ENCODE measurements around the gene HMGN3.

- TF ChIP-seq CTCF (conservative IDR thresholded peaks at IDR 0.05 in 1 of 2, IDR thresholded peaks at IDR 0.05 in 1 of 2; ENCODE audit: low read depth in 1 of 2, low read length in 2 of 2) (no peak), EZH2 (IDR thresholded peaks at IDR 0.05; ENCODE audit: low read length, missing control alignments) (no peak)
Observed at GRCh38 chr6:79170431-79170830, 64.1 kb downstream of the HMGN3 start.
